ENCODE data around the gene KRTAP5-2.
"Not testable (repeated sequence)": the region's sequence is repeated elsewhere in the genome, so short reads cannot be mapped to it uniquely, and the experiment has no call there.

KRTAP5-2 gene

DNA sequence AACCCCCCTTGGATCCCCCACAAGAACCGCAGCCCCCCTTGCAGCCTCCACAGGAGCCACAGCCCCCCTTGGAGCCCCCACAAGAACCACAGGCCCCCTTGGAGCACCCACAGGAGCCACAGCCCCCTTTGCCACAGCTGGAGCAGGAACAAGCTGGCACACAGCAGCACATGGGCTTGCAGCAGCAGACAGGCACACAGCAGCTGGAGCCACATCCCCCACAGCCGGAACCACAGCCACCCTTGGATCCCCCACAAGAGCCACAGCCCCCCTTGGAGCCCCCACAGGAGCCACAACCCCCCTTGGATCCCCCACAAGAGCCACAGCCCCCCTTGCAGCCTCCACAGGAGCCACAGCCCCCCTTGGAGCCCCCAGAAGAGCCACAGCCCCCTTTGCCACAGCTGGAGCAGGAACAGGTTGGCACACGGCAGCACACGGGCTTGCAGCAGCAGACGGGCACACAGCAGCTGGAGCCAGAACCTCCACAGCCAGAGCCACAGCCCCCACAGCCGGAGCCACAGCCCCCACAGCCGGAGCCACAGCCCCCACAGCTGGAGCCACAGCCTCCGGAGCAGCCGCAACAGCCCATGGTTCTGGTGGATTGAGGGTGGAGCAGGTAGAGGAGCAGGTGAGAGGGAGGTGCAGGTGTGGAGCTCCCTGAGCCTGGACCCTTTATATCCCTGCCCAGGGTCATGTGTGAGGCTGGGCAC, 13.3 kb downstream of the KRTAP5-2 start, which contains the start of gene KRTAP5-1:
Gene KRTAP5-1, minus strand, starts transcription at position 623 of the 710 bp plus-strand sequence. Its CDS starts 34 bp downstream, at position 589.
- H3K36me3 ChIP-seq (ENCODE audit: control insufficient read depth, insufficient read depth, low read length); H4K5ac ChIP-seq (ENCODE audit: low read length); H2BK120ac ChIP-seq (ENCODE audit: low read depth, low read length); H3K56ac ChIP-seq (ENCODE audit: low read length); H3K4me1 ChIP-seq (ENCODE audit: control insufficient read depth, low read depth, low read length); H3K4me3 ChIP-seq (ENCODE audit: low read length); H3K27ac ChIP-seq (ENCODE audit: low read depth, low read length); H3K79me2 ChIP-seq (ENCODE audit: control insufficient read depth, insufficient read depth, low read length); H3K9ac ChIP-seq (ENCODE audit: low read length); H3K27me3 ChIP-seq (ENCODE audit: insufficient read depth, low read length, poor library complexity); H3K79me1 ChIP-seq (ENCODE audit: low read length); H2BK15ac ChIP-seq (replicated peaks; ENCODE audit: low read depth); H3K18ac ChIP-seq (ENCODE audit: low read length); H3K23ac ChIP-seq (ENCODE audit: low read length); H4K8ac ChIP-seq (ENCODE audit: low read depth, low read length); H2BK5ac ChIP-seq (ENCODE audit: low read length); DNase-seq; H3K4ac ChIP-seq (ENCODE audit: low read depth, low read length); H2AK5ac ChIP-seq (ENCODE audit: low read length); H3K4me2 ChIP-seq (ENCODE audit: low read length): not testable (repeated sequence)
- WGBS (ENCODE audit: extremely low coverage, insufficient coverage, low lambda C conversion rate), result no CpG with 5 or more reads among the region's 9 CpGs

DNA sequence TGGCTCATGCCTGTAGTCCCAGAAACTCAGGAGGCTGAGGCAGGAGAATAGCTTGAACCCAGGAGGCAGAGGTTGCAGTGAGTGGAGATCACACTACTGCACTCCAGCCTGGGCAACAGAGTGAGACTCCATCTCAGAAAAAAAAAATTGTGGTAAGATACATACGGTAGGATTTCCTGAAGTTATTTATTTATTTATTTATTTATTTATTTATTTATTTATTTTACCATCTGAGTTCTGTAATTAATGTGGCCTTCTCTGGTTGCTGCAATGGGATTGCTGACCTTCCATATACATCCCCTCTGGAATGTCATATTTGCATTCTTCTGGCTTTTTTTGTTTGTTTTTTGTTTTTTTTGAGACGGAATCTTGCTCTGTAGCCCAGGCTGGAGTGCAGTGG, 15.2 kb downstream of the KRTAP5-2 start:
- H3K9ac ChIP-seq (ENCODE audit: low read length); H3K18ac ChIP-seq (ENCODE audit: low read length); H3K79me1 ChIP-seq (ENCODE audit: low read length); H2BK5ac ChIP-seq (ENCODE audit: low read length); H3K4ac ChIP-seq (ENCODE audit: low read depth, low read length); H4K8ac ChIP-seq (ENCODE audit: low read depth, low read length); H2BK15ac ChIP-seq (replicated peaks; ENCODE audit: low read depth); H2AK5ac ChIP-seq (ENCODE audit: low read length); H3K79me2 ChIP-seq (ENCODE audit: control insufficient read depth, insufficient read depth, low read length); H3K27ac ChIP-seq (ENCODE audit: low read depth, low read length); H3K36me3 ChIP-seq (ENCODE audit: control insufficient read depth, insufficient read depth, low read length); H2BK120ac ChIP-seq (ENCODE audit: low read depth, low read length); H4K5ac ChIP-seq (ENCODE audit: low read length); H3K4me2 ChIP-seq (ENCODE audit: low read length); H3K27me3 ChIP-seq (ENCODE audit: insufficient read depth, low read length, poor library complexity); H3K4me1 ChIP-seq (ENCODE audit: control insufficient read depth, low read depth, low read length); H3K56ac ChIP-seq (ENCODE audit: low read length); H3K4me3 ChIP-seq (ENCODE audit: low read length); DNase-seq; H3K23ac ChIP-seq (ENCODE audit: low read length): not testable (repeated sequence)
- WGBS (ENCODE audit: extremely low coverage, insufficient coverage, low lambda C conversion rate), result no CpG with 5 or more reads among the region's 2 CpGs

DNA sequence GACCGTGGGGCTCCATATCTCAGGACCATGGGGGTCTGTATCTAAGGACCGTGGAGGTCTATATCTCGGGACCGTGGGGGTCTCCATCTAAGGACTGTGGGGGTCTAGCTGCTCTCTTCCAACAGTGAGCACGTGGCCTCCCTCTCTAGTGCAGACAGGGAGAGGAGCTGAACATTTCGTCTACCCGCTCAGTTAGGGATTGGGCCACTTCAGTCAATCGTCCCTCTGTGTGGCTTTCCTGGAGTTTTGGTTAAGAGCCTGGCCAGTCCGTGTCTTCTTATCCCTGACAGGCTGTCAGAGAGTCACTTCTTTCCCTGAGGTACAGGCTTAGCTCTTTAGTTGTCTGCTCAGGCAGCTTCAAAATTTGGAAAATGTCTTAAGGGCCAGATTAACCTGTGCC, 16.1 kb downstream of the KRTAP5-2 start:
- no peak overlapping the region for H2BK15ac ChIP-seq (replicated peaks; ENCODE audit: low read depth)
- no peaks in the 10 kb centered on the region for H3K27me3 ChIP-seq (ENCODE audit: insufficient read depth, low read length, poor library complexity)
- no peak overlapping the region for H3K9ac ChIP-seq (ENCODE audit: low read length)
- H3K23ac ChIP-seq (ENCODE audit: low read length), result no peak overlapping the region
- H3K27ac ChIP-seq (ENCODE audit: low read depth, low read length), result no peak overlapping the region
- H3K4me2 ChIP-seq (ENCODE audit: low read length), result no peak overlapping the region
- H3K18ac ChIP-seq (ENCODE audit: low read length), result no peak overlapping the region
- H3K79me2 ChIP-seq (ENCODE audit: control insufficient read depth, insufficient read depth, low read length), result no peaks in the 10 kb centered on the region
- H3K4ac ChIP-seq (ENCODE audit: low read depth, low read length), result no peak overlapping the region
- H2BK5ac ChIP-seq (ENCODE audit: low read length), result no peak overlapping the region
- DNase-seq, result no peak
- H2BK120ac ChIP-seq (ENCODE audit: low read depth, low read length), result no peak overlapping the region
- no peak overlapping the region for H3K4me3 ChIP-seq (ENCODE audit: low read length)
- no peaks in the 10 kb centered on the region for H3K4me1 ChIP-seq (ENCODE audit: control insufficient read depth, low read depth, low read length)
- H2AK5ac ChIP-seq (ENCODE audit: low read length), result no peak overlapping the region
- H3K36me3 ChIP-seq (ENCODE audit: control insufficient read depth, insufficient read depth, low read length), result no peaks in the 10 kb centered on the region
- H3K56ac ChIP-seq (ENCODE audit: low read length), result no peak overlapping the region
- H3K79me1 ChIP-seq (ENCODE audit: low read length), result no peaks in the 10 kb centered on the region
- WGBS (ENCODE audit: extremely low coverage, insufficient coverage, low lambda C conversion rate), result no CpG with 5 or more reads among the region's 9 CpGs
- no peak overlapping the region for H4K5ac ChIP-seq (ENCODE audit: low read length)
- no peak overlapping the region for H4K8ac ChIP-seq (ENCODE audit: low read depth, low read length)

GRCh38 chr11:1576825-1577224, 21.3 kb downstream of the KRTAP5-2 start:
- Histone ChIP-seq H3K56ac (ENCODE audit: low read length) (no peak overlapping the region), H3K4ac (ENCODE audit: low read depth, low read length) (no peak overlapping the region), H3K79me1 (ENCODE audit: low read length) (no peaks in the 10 kb centered on the region), H3K4me2 (ENCODE audit: low read length) (no peak overlapping the region), H3K23ac (ENCODE audit: low read length) (no peak overlapping the region), H3K27me3 (ENCODE audit: insufficient read depth, low read length, poor library complexity) (peaks cover 16% of the 10 kb centered on the region), H3K36me3 (ENCODE audit: control insufficient read depth, insufficient read depth, low read length) (no peaks in the 10 kb centered on the region), H2AK5ac (ENCODE audit: low read length) (no peak overlapping the region), H3K27ac (ENCODE audit: low read depth, low read length) (no peak overlapping the region), H3K4me3 (ENCODE audit: low read length) (no peak overlapping the region), H3K18ac (ENCODE audit: low read length) (no peak overlapping the region), H3K79me2 (ENCODE audit: control insufficient read depth, insufficient read depth, low read length) (no peaks in the 10 kb centered on the region), H3K9ac (ENCODE audit: low read length) (no peak overlapping the region), H2BK5ac (ENCODE audit: low read length) (no peak overlapping the region), H2BK120ac (ENCODE audit: low read depth, low read length) (no peak overlapping the region), H4K8ac (ENCODE audit: low read depth, low read length) (no peak overlapping the region), H3K4me1 (ENCODE audit: control insufficient read depth, low read depth, low read length) (no peaks in the 10 kb centered on the region), H4K5ac (ENCODE audit: low read length) (no peak overlapping the region), H2BK15ac (replicated peaks; ENCODE audit: low read depth) (no peak overlapping the region)
- no peak for DNase-seq
- WGBS (ENCODE audit: extremely low coverage, insufficient coverage, low lambda C conversion rate), result no CpG with 5 or more reads among the region's 6 CpGs

- H2BK15ac ChIP-seq (replicated peaks; ENCODE audit: low read depth); H3K36me3 ChIP-seq (ENCODE audit: control insufficient read depth, insufficient read depth, low read length); H4K5ac ChIP-seq (ENCODE audit: low read length); H3K79me1 ChIP-seq (ENCODE audit: low read length); H3K9ac ChIP-seq (ENCODE audit: low read length); H3K79me2 ChIP-seq (ENCODE audit: control insufficient read depth, insufficient read depth, low read length); H4K8ac ChIP-seq (ENCODE audit: low read depth, low read length); H3K56ac ChIP-seq (ENCODE audit: low read length); DNase-seq; H3K27ac ChIP-seq (ENCODE audit: low read depth, low read length); H3K23ac ChIP-seq (ENCODE audit: low read length); H3K4ac ChIP-seq (ENCODE audit: low read depth, low read length); H2BK120ac ChIP-seq (ENCODE audit: low read depth, low read length); H2AK5ac ChIP-seq (ENCODE audit: low read length); H3K4me3 ChIP-seq (ENCODE audit: low read length); H2BK5ac ChIP-seq (ENCODE audit: low read length); H3K4me1 ChIP-seq (ENCODE audit: control insufficient read depth, low read depth, low read length); H3K18ac ChIP-seq (ENCODE audit: low read length); H3K4me2 ChIP-seq (ENCODE audit: low read length): not testable (repeated sequence)
- peaks cover 16% of the 10 kb centered on the region for H3K27me3 ChIP-seq (ENCODE audit: insufficient read depth, low read length, poor library complexity)
- WGBS (ENCODE audit: extremely low coverage, insufficient coverage, low lambda C conversion rate), result no CpG with 5 or more reads among the region's 16 CpGs
Observed at GRCh38 chr11:1575756-1576155, 22.3 kb downstream of the KRTAP5-2 start.

DNA sequence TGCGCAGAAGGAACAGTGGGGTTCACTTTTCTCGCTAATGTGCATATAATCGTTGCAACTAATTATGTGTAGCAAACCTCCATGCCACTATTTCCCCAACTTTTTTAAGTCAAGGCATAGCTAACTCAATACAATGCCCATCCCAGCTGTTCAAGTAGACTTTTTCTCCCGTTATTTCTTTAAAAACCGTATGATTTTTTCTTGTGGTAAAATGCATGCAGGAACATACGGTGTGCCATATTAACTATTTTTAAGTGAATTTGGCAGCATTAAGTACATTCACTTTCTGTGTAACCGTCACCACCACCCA, 23.2 kb downstream of the KRTAP5-2 start:
- Histone ChIP-seq H3K23ac (ENCODE audit: low read length) (no peak overlapping the region), H3K4me1 (ENCODE audit: control insufficient read depth, low read depth, low read length) (no peaks in the 10 kb centered on the region), H3K9ac (ENCODE audit: low read length) (no peak overlapping the region), H2BK120ac (ENCODE audit: low read depth, low read length) (no peak overlapping the region), H3K4me3 (ENCODE audit: low read length) (no peak overlapping the region), H3K79me2 (ENCODE audit: control insufficient read depth, insufficient read depth, low read length) (no peaks in the 10 kb centered on the region), H3K4ac (ENCODE audit: low read depth, low read length) (no peak overlapping the region), H3K27ac (ENCODE audit: low read depth, low read length) (no peak overlapping the region), H3K79me1 (ENCODE audit: low read length) (no peaks in the 10 kb centered on the region), H4K5ac (ENCODE audit: low read length) (no peak overlapping the region), H2BK5ac (ENCODE audit: low read length) (no peak overlapping the region), H3K27me3 (ENCODE audit: insufficient read depth, low read length, poor library complexity) (peaks cover 16% of the 10 kb centered on the region), H3K56ac (ENCODE audit: low read length) (no peak overlapping the region), H2AK5ac (ENCODE audit: low read length) (no peak overlapping the region), H3K36me3 (ENCODE audit: control insufficient read depth, insufficient read depth, low read length) (no peaks in the 10 kb centered on the region), H4K8ac (ENCODE audit: low read depth, low read length) (no peak overlapping the region), H2BK15ac (replicated peaks; ENCODE audit: low read depth) (no peak overlapping the region), H3K4me2 (ENCODE audit: low read length) (no peak overlapping the region), H3K18ac (ENCODE audit: low read length) (no peak overlapping the region)
- no CpG with 5 or more reads among the region's 7 CpGs for WGBS (ENCODE audit: extremely low coverage, insufficient coverage, low lambda C conversion rate)
- no peak for DNase-seq

All from mesendoderm (in vitro differentiated cells).